Measurements from ENCODE around the gene COQ5.
"Not testable (repeated sequence)": the region's sequence is repeated elsewhere in the genome, so short reads cannot be mapped to it uniquely, and the experiment has no call there.

GRCh38 chr12:120519324-120519723, 9.6 kb downstream of the COQ5 start:
- not testable (repeated sequence) for TF ChIP-seq CTCF, POLR2AphosphoS5 (IDR thresholded peaks at IDR 0.05)

All from suprapubic skin (tissue), 3 donors.